ENCODE results near the gene GPR161.
"Not testable (repeated sequence)": the region's sequence is repeated elsewhere in the genome, so short reads cannot be mapped to it uniquely, and the experiment has no call there.

Gene GPR161

GRCh38 chr1:168057355-168057754 is 79.4 kb downstream of the GPR161 start:
- Histone ChIP-seq H3K36me3 (ENCODE audit: control insufficient read depth, insufficient read depth, low read length) (peaks cover 21% of the 10 kb centered on the region), H3K27ac (ENCODE audit: low read depth, low read length, severe bottlenecking) (no peak overlapping the region), H3K4me3 (ENCODE audit: extremely low read depth, insufficient read depth, low read length, poor library complexity, severe bottlenecking) (no peak overlapping the region), H3K9me3 (ENCODE audit: control insufficient read depth, low read length) (no peaks in the 10 kb centered on the region), H3K4me1 (ENCODE audit: control insufficient read depth, insufficient read depth, low read length, poor library complexity, severe bottlenecking) (no peaks in the 10 kb centered on the region)
- no CpG with 5 or more reads among the region's 1 CpG for WGBS, 2 experiments (ENCODE audit: insufficient coverage in 2 of 2)

- 94 to 97% methylated on average over 4 to 10 of the region's 35 CpGs for WGBS, 2 experiments (ENCODE audit: insufficient coverage in 2 of 2)
- H3K36me3 ChIP-seq (ENCODE audit: control insufficient read depth, insufficient read depth, low read length) = peaks cover 21% of the 10 kb centered on the region
Measured at GRCh38 chr1:168056152-168056551, 80.6 kb downstream of the GPR161 start.

GRCh38 chr1:168054117-168054516 is 82.6 kb downstream of the GPR161 start:
- 100% methylated on average over 2 of the region's 3 CpGs for WGBS, 2 experiments (ENCODE audit: insufficient coverage in 2 of 2)
- Histone ChIP-seq H3K9me3 (ENCODE audit: control insufficient read depth, low read length) (no peaks in the 10 kb centered on the region), H3K36me3 (ENCODE audit: control insufficient read depth, insufficient read depth, low read length) (peaks cover 21% of the 10 kb centered on the region), H3K4me3 (ENCODE audit: extremely low read depth, insufficient read depth, low read length, poor library complexity, severe bottlenecking) (no peak overlapping the region), H3K27ac (ENCODE audit: low read depth, low read length, severe bottlenecking) (no peak overlapping the region), H3K4me1 (ENCODE audit: control insufficient read depth, insufficient read depth, low read length, poor library complexity, severe bottlenecking) (no peaks in the 10 kb centered on the region)

More at GRCh38 chr1:168056152-168056551, 80.6 kb downstream of the GPR161 start:
- not testable (repeated sequence) for H3K27ac ChIP-seq (ENCODE audit: low read depth, low read length, severe bottlenecking); H3K4me1 ChIP-seq (ENCODE audit: control insufficient read depth, insufficient read depth, low read length, poor library complexity, severe bottlenecking); H3K4me3 ChIP-seq (ENCODE audit: extremely low read depth, insufficient read depth, low read length, poor library complexity, severe bottlenecking); H3K9me3 ChIP-seq (ENCODE audit: control insufficient read depth, low read length)

- 94 to 100% methylated on average over 2 of the region's 2 CpGs for WGBS, 2 experiments (ENCODE audit: insufficient coverage in 2 of 2)
- H3K9me3 ChIP-seq (ENCODE audit: control insufficient read depth, low read length) = no peaks in the 10 kb centered on the region
- no peak overlapping the region for H3K4me3 ChIP-seq (ENCODE audit: extremely low read depth, insufficient read depth, low read length, poor library complexity, severe bottlenecking)
- H3K4me1 ChIP-seq (ENCODE audit: control insufficient read depth, insufficient read depth, low read length, poor library complexity, severe bottlenecking) = no peaks in the 10 kb centered on the region
- H3K27ac ChIP-seq (ENCODE audit: low read depth, low read length, severe bottlenecking) = no peak overlapping the region
- peaks cover 21% of the 10 kb centered on the region for H3K36me3 ChIP-seq (ENCODE audit: control insufficient read depth, insufficient read depth, low read length)
Measured at GRCh38 chr1:168053681-168054080, 83.0 kb downstream of the GPR161 start.

GRCh38 chr1:168050880-168051279 is 85.8 kb downstream of the GPR161 start:
- Histone ChIP-seq H3K4me1 (ENCODE audit: control insufficient read depth, insufficient read depth, low read length, poor library complexity, severe bottlenecking) (no peaks in the 10 kb centered on the region), H3K36me3 (ENCODE audit: control insufficient read depth, insufficient read depth, low read length) (peaks cover 19% of the 10 kb centered on the region), H3K9me3 (ENCODE audit: control insufficient read depth, low read length) (no peaks in the 10 kb centered on the region), H3K4me3 (ENCODE audit: extremely low read depth, insufficient read depth, low read length, poor library complexity, severe bottlenecking) (no peak overlapping the region), H3K27ac (ENCODE audit: low read depth, low read length, severe bottlenecking) (no peak overlapping the region)
- no CpG with 5 or more reads among the region's 1 CpG for WGBS, 2 experiments (ENCODE audit: insufficient coverage in 2 of 2)

GRCh38 chr1:168050307-168050706 is 86.4 kb downstream of the GPR161 start:
- Histone ChIP-seq H3K4me3 (ENCODE audit: extremely low read depth, insufficient read depth, low read length, poor library complexity, severe bottlenecking) (no peak overlapping the region), H3K36me3 (ENCODE audit: control insufficient read depth, insufficient read depth, low read length) (peaks cover 20% of the 10 kb centered on the region), H3K4me1 (ENCODE audit: control insufficient read depth, insufficient read depth, low read length, poor library complexity, severe bottlenecking) (no peaks in the 10 kb centered on the region), H3K9me3 (ENCODE audit: control insufficient read depth, low read length) (no peaks in the 10 kb centered on the region), H3K27ac (ENCODE audit: low read depth, low read length, severe bottlenecking) (no peak overlapping the region)
- 100% methylated on average over 1 of the region's 1 CpG; no CpG with 5 or more reads in 1 of the 2 experiments for WGBS, 2 experiments (ENCODE audit: insufficient coverage in 2 of 2)

- Histone ChIP-seq H3K4me3 (ENCODE audit: extremely low read depth, insufficient read depth, low read length, poor library complexity, severe bottlenecking) (no peak overlapping the region), H3K36me3 (ENCODE audit: control insufficient read depth, insufficient read depth, low read length) (peaks cover 38% of the 10 kb centered on the region), H3K4me1 (ENCODE audit: control insufficient read depth, insufficient read depth, low read length, poor library complexity, severe bottlenecking) (no peaks in the 10 kb centered on the region), H3K27ac (ENCODE audit: low read depth, low read length, severe bottlenecking) (no peak overlapping the region), H3K9me3 (ENCODE audit: control insufficient read depth, low read length) (no peaks in the 10 kb centered on the region)
- WGBS, 2 experiments (ENCODE audit: insufficient coverage in 2 of 2) = no CpG with 5 or more reads among the region's 1 CpG
Measured at GRCh38 chr1:168045311-168045710, 91.4 kb downstream of the GPR161 start.

GRCh38 chr1:168042362-168042761 is 94.4 kb downstream of the GPR161 start:
- no peak overlapping the region for H3K27ac ChIP-seq (ENCODE audit: low read depth, low read length, severe bottlenecking)
- H3K36me3 ChIP-seq (ENCODE audit: control insufficient read depth, insufficient read depth, low read length) = peaks cover 28% of the 10 kb centered on the region
- no CpG with 5 or more reads among the region's 2 CpGs for WGBS, 2 experiments (ENCODE audit: insufficient coverage in 2 of 2)
- no peaks in the 10 kb centered on the region for H3K9me3 ChIP-seq (ENCODE audit: control insufficient read depth, low read length)
- no peaks in the 10 kb centered on the region for H3K4me1 ChIP-seq (ENCODE audit: control insufficient read depth, insufficient read depth, low read length, poor library complexity, severe bottlenecking)
- no peak overlapping the region for H3K4me3 ChIP-seq (ENCODE audit: extremely low read depth, insufficient read depth, low read length, poor library complexity, severe bottlenecking)

- WGBS, 2 experiments (ENCODE audit: insufficient coverage in 2 of 2) = 100% methylated on average over 2 of the region's 5 CpGs
- Histone ChIP-seq H3K4me1 (ENCODE audit: control insufficient read depth, insufficient read depth, low read length, poor library complexity, severe bottlenecking) (no peaks in the 10 kb centered on the region), H3K4me3 (ENCODE audit: extremely low read depth, insufficient read depth, low read length, poor library complexity, severe bottlenecking) (no peak overlapping the region), H3K9me3 (ENCODE audit: control insufficient read depth, low read length) (no peaks in the 10 kb centered on the region), H3K27ac (ENCODE audit: low read depth, low read length, severe bottlenecking) (no peak overlapping the region), H3K36me3 (ENCODE audit: control insufficient read depth, insufficient read depth, low read length) (no peaks in the 10 kb centered on the region)
Measured at GRCh38 chr1:168035345-168035744, 101.4 kb downstream of the GPR161 start.

- no peaks in the 10 kb centered on the region for H3K4me1 ChIP-seq (ENCODE audit: control insufficient read depth, insufficient read depth, low read length, poor library complexity, severe bottlenecking)
- no peak overlapping the region for H3K27ac ChIP-seq (ENCODE audit: low read depth, low read length, severe bottlenecking)
- H3K9me3 ChIP-seq (ENCODE audit: control insufficient read depth, low read length) = no peaks in the 10 kb centered on the region
- H3K4me3 ChIP-seq (ENCODE audit: extremely low read depth, insufficient read depth, low read length, poor library complexity, severe bottlenecking) = no peak overlapping the region
- peaks cover 3% of the 10 kb centered on the region for H3K36me3 ChIP-seq (ENCODE audit: control insufficient read depth, insufficient read depth, low read length)
- WGBS, 2 experiments (ENCODE audit: insufficient coverage in 2 of 2) = no CpG with 5 or more reads among the region's 1 CpG
Measured at GRCh38 chr1:168032029-168032428, 104.7 kb downstream of the GPR161 start.

GRCh38 chr1:168031627-168032026 is 105.1 kb downstream of the GPR161 start:
- Histone ChIP-seq H3K4me3 (ENCODE audit: extremely low read depth, insufficient read depth, low read length, poor library complexity, severe bottlenecking) (no peak overlapping the region), H3K9me3 (ENCODE audit: control insufficient read depth, low read length) (no peaks in the 10 kb centered on the region), H3K4me1 (ENCODE audit: control insufficient read depth, insufficient read depth, low read length, poor library complexity, severe bottlenecking) (no peaks in the 10 kb centered on the region), H3K27ac (ENCODE audit: low read depth, low read length, severe bottlenecking) (no peak overlapping the region), H3K36me3 (ENCODE audit: control insufficient read depth, insufficient read depth, low read length) (peaks cover 7% of the 10 kb centered on the region)
- WGBS, 2 experiments (ENCODE audit: insufficient coverage in 2 of 2) = no CpG with 5 or more reads among the region's 4 CpGs
